Limb (tissue), 2 donors: ENCODE measurements around the gene MYO5A.
"Not testable (repeated sequence)": the region's sequence is repeated elsewhere in the genome, so short reads cannot be mapped to it uniquely, and the experiment has no call there.

Source experiments
- DNase-seq, 2 donors: peaks; one replicate each; pipeline ENCODE4 v3.0.0-alpha.2; 2016; ENCODE audit errors: extremely low spot score in 2 of 2

MYO5A gene

GRCh38 chr15:52419494-52419893, 109.2 kb downstream of the MYO5A start:
- no peak for DNase-seq

GRCh38 chr15:52417957-52418356, 110.7 kb downstream of the MYO5A start:
- no peak for DNase-seq

GRCh38 chr15:52417521-52417920, 111.2 kb downstream of the MYO5A start:
- no peak for DNase-seq

GRCh38 chr15:52416566-52416965, 112.1 kb downstream of the MYO5A start:
- not testable (repeated sequence) for DNase-seq

- no peak for DNase-seq
These were observed 113.1 kb downstream of the MYO5A start for GRCh38 chr15:52415628-52416027.

- no peak for DNase-seq
These were observed 113.7 kb downstream of the MYO5A start for GRCh38 chr15:52414936-52415335.

GRCh38 chr15:52408823-52409222, 119.9 kb downstream of the MYO5A start:
- no peak for DNase-seq

- no peak for DNase-seq
These were observed 121.3 kb downstream of the MYO5A start for GRCh38 chr15:52407374-52407773.

GRCh38 chr15:52406601-52407000, 122.1 kb downstream of the MYO5A start:
- no peak for DNase-seq

- DNase-seq, result no peak
These were observed 122.8 kb downstream of the MYO5A start for GRCh38 chr15:52405856-52406255.

GRCh38 chr15:52397118-52397517, 131.6 kb downstream of the MYO5A start:
- DNase-seq, result no peak

GRCh38 chr15:52394118-52394517, 134.6 kb downstream of the MYO5A start:
- no peak for DNase-seq

- DNase-seq, result no peak
These were observed 136.5 kb downstream of the MYO5A start for GRCh38 chr15:52392008-52392687.

GRCh38 chr15:52391069-52391468, 137.6 kb downstream of the MYO5A start:
- no peak for DNase-seq

GRCh38 chr15:52385670-52386069, 143.0 kb downstream of the MYO5A start:
- DNase-seq, result no peak

- no peak for DNase-seq
These were observed 145.5 kb downstream of the MYO5A start for GRCh38 chr15:52383100-52383588.

GRCh38 chr15:52382647-52383046, 146.0 kb downstream of the MYO5A start:
- no peak for DNase-seq

GRCh38 chr15:52379395-52380106, 149.1 kb downstream of the MYO5A start:
- DNase-seq, result no peak

GRCh38 chr15:52378746-52379394, 149.8 kb downstream of the MYO5A start:
- DNase-seq, result no peak

GRCh38 chr15:52370010-52370409, 158.7 kb downstream of the MYO5A start:
- DNase-seq, result no peak

GRCh38 chr15:52369455-52369854, 159.2 kb downstream of the MYO5A start:
- DNase-seq, result no peak

- no peak for DNase-seq
These were observed 159.7 kb downstream of the MYO5A start for GRCh38 chr15:52369030-52369429.
